ENCODE measurements around the gene VEGFB. TPM values are rescaled to one million over a fixed set of nuclear protein-coding genes. Genes with fewer than 3 reads are reported as not detected.

The VEGFB gene
- total and polyA plus RNA-seq, 2 of the 8 experiments (the other 6 are each of a cell fraction or from before 2014, with no cell fraction given) = 9.3 to 49.6 TPM

DNA sequence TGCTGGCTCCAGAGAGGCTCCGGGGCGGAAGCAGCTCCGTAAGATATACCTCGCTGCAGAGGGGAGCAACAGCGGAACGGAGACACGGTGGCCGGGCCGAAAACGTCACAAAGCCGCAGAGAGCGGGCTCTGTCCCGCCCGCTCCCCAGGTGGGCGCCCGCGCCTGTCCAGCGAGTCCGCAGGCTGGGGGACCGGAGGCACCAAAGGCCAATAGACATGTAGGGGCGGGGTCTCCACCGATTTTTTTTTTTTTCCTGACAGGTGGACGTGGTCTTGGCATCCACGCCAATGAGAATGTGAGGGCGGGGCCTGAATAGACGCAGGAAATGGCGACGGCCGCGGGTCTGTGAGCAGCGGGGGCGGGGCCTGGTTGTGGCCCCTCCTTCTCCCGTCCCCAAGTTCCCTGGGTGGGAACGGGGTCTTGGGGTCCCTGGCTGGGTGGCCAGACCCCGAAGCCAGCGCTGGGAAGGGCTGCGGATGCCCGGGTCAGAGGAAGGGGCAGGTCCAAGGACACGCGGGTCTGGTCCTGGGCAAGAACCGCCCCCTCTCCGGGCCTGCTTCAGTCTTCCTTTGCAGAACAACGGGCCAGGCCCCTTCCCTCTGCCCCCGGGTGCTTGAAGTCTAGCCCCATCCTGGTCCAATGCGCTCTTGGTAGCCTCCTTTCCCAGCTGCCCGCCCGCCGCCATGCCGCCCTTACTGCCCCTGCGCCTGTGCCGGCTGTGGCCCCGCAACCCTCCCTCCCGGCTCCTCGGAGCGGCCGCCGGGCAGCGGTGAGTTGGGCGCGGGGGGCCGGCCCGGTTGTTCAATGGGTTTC lies 4.0 kb upstream of the VEGFB start, which contains the start of gene DNAJC4 (continued):
- no peak for TF ChIP-seq SAP30 (IDR thresholded peaks at IDR 0.05; ENCODE audit: insufficient read depth, insufficient replicate concordance, low read length)
- peak in 1 of 2 experiments; percentile 63; a peak in 1 of 3 replicates for TF ChIP-seq POLR2A (IDR thresholded peaks at IDR 0.05; ENCODE audit: control extremely low read depth in 1 of 2, low read depth in 2 of 2, low read length in 2 of 2)
- peak; percentile 30; the same call in 1 of the 2 replicates for TF ChIP-seq TBP (IDR thresholded peaks at IDR 0.05; ENCODE audit: low read depth, low read length)
- no peak for TF ChIP-seq CTBP2 (IDR thresholded peaks at IDR 0.05; ENCODE audit: borderline replicate concordance, insufficient read depth, insufficient read length, low read length)
- TF ChIP-seq, protein P1, sequence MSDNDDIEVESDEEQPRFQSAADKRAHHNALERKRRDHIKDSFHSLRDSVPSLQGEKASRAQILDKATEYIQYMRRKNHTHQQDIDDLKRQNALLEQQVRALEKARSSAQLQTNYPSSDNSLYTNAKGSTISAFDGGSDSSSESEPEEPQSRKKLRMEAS (IDR thresholded peaks at IDR 0.05) = no peak
- TF ChIP-seq, protein P2, sequence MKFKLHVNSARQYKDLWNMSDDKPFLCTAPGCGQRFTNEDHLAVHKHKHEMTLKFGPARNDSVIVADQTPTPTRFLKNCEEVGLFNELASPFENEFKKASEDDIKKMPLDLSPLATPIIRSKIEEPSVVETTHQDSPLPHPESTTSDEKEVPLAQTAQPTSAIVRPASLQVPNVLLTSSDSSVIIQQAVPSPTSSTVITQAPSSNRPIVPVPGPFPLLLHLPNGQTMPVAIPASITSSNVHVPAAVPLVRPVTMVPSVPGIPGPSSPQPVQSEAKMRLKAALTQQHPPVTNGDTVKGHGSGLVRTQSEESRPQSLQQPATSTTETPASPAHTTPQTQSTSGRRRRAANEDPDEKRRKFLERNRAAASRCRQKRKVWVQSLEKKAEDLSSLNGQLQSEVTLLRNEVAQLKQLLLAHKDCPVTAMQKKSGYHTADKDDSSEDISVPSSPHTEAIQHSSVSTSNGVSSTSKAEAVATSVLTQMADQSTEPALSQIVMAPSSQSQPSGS (IDR thresholded peaks at IDR 0.05; ENCODE audit: low read length) = no peak
- peak; percentile 46 for TF ChIP-seq ASH2L (IDR thresholded peaks at IDR 0.05; ENCODE audit: low read length)
- TF ChIP-seq KDM4A (IDR thresholded peaks at IDR 0.05; ENCODE audit: low read depth, low read length, severe bottlenecking) = peak; percentile 76
- TF ChIP-seq SIN3A (conservative IDR thresholded peaks at IDR 0.05 in 1 of 2, IDR thresholded peaks at IDR 0.05 in 1 of 2; ENCODE audit: low read depth in 1 of 2, low read length in 2 of 2) = peak in 1 of 2 experiments; percentile 93; a peak in 2 of 4 replicates

Measured in H1 (cell line).